K562 (cell line): Measurements from ENCODE around the gene OPRL1. TPM values are rescaled to one million over a fixed set of nuclear protein-coding genes. Genes with fewer than 3 reads are reported as not detected.

Experiments
- ATF3 ChIP-seq, 2 experiments: fragments of 450-650 bp in 1 of 2; sonication (generic) in 1 of 2; formaldehyde crosslinking in 1 of 2; IDR thresholded peaks in 1 of 2; conservative IDR thresholded peaks in 1 of 2; 2 replicates each; pipeline versions ENCODE4 v1.6.1 to v1.8.1; 2016 to 2023; ENCODE audit warnings: mild to moderate bottlenecking in 2 of 2, moderate library complexity in 2 of 2, inconsistent platforms in 1 of 2, missing genetic modification reagents in 1 of 2
- ETV1 ChIP-seq: fragments of 450-650 bp; conservative IDR thresholded peaks from 2 replicates; pipeline ENCODE4 v1.6.1; 2016; ENCODE audit warnings: missing genetic modification characterization, control low read depth, low read depth, missing compliant biosample characterization
- EWSR1 ChIP-seq: fragments of 450-650 bp; IDR thresholded peaks from 2 replicates; pipeline ENCODE4 v1.6.1; 2018; ENCODE audit warnings: borderline replicate concordance, mild to moderate bottlenecking, low read depth, moderate library complexity; ENCODE audit not compliant: partially characterized antibody
- FIP1L1 ChIP-seq: fragments of 200-400 bp; formaldehyde crosslinking; IDR thresholded peaks from 2 replicates; pipeline ENCODE4 v1.6.1; 2018; ENCODE audit warnings: mild to moderate bottlenecking, low read depth, low read length; ENCODE audit not compliant: poor library complexity, severe bottlenecking
- OTX1 ChIP-seq: fragments of 450-650 bp; formaldehyde crosslinking; IDR thresholded peaks from 2 replicates; pipeline ENCODE4 v1.4.0; 2022; ENCODE audit warnings: mild to moderate bottlenecking
- RB1 ChIP-seq: fragments of 450-650 bp; IDR thresholded peaks from 2 replicates; pipeline ENCODE4 v1.6.1; 2017; ENCODE audit warnings: low read depth, mild to moderate bottlenecking
- RBBP5 ChIP-seq: fragments of 200-600 bp; sonication (generic); IDR thresholded peaks from 2 replicates; pipeline ENCODE4 v1.6.1; 2012; ENCODE audit warnings: borderline replicate concordance, mild to moderate bottlenecking, low read length, control low read depth, inconsistent platforms; ENCODE audit not compliant: insufficient read depth, poor library complexity, severe bottlenecking
- SNRNP70 ChIP-seq: fragments of 200-400 bp; formaldehyde crosslinking; optimal IDR thresholded peaks from 2 replicates; pipeline ENCODE3; 2017; ENCODE audit warnings: low read depth, low read length
- TAF15 ChIP-seq: fragments of 200-400 bp; formaldehyde crosslinking; IDR thresholded peaks from 2 replicates; pipeline ENCODE4 v1.6.1; 2017; ENCODE audit warnings: mild to moderate bottlenecking, low read depth, low read length, moderate library complexity
- TFAP4 ChIP-seq: sonication (generic); formaldehyde crosslinking; IDR thresholded peaks from 2 replicates; pipeline ENCODE4 v1.8.0; 2022; ENCODE audit warnings: missing genetic modification reagents, mild to moderate bottlenecking, moderate library complexity, borderline replicate concordance
- TRIM28 ChIP-seq: fragments of 450-650 bp; IDR thresholded peaks from 2 replicates; pipeline ENCODE4 v1.6.1; 2017
- VEZF1 ChIP-seq: fragments of 200-800 bp; sonication (Bioruptor generic); IDR thresholded peaks from 2 replicates; pipeline ENCODE4 v1.6.1; 2017; ENCODE audit warnings: missing genetic modification characterization, missing compliant biosample characterization
- ZNF280A ChIP-seq: fragments of 450-650 bp; IDR thresholded peaks from 2 replicates; pipeline ENCODE4 v1.6.1; 2018; ENCODE audit warnings: mild to moderate bottlenecking, low read depth; ENCODE audit not compliant: partially characterized antibody
- ZNF436 ChIP-seq: fragments of 250-450, 450-650 bp; sonication (Bioruptor Pico); formaldehyde crosslinking; IDR thresholded peaks from 2 replicates; pipeline ENCODE4 v1.7.0; 2020; ENCODE audit warnings: mild to moderate bottlenecking
- ZNF445 ChIP-seq: fragments of 250-450 bp; sonication (Bioruptor Pico); IDR thresholded peaks from 2 replicates; pipeline ENCODE4 v1.4.0; 2020; ENCODE audit warnings: low read depth, mild to moderate bottlenecking, moderate library complexity
- ZNF592 ChIP-seq: fragments of 450-650 bp; IDR thresholded peaks from 2 replicates; pipeline ENCODE4 v1.6.1; 2017; ENCODE audit warnings: antibody characterized with exemption, mild to moderate bottlenecking
- ZNF695 ChIP-seq: fragments of 450-650 bp; formaldehyde crosslinking; IDR thresholded peaks from 2 replicates; pipeline ENCODE4 v1.4.0; 2020; ENCODE audit warnings: mild to moderate bottlenecking, moderate library complexity
- polyA plus RNA-seq, 8 experiments: library from polyadenylated mRNA; depleted of rRNA in 4 of 8; stranded (reverse) in 5 of 8; unstranded in 3 of 8; fragments of >200 nt; fragmentation: Nextera tagmentation in 2 of 8; fragmentation: Illumina TruSeq in 1 of 8; extraction: Ambion mirVana in 2 of 8; extraction: Trizol in 1 of 8; gene quantifications; 2 replicates each; pipeline versions ENCODE4 v1.2.1 to v1.2.3, GENCODE V29; 2011 to 2014; ENCODE audit warnings: inconsistent platforms in 1 of 8, missing spikeins in 1 of 8
- total RNA-seq, 7 experiments: library from RNA; depleted of rRNA in 6 of 7; stranded (reverse); fragments of >200 nt in 6 of 7; fragmentation: Illumina TruSeq in 2 of 7; extraction: Trizol in 2 of 7; gene quantifications; 2 replicates each; pipeline versions ENCODE4 v1.2.1 to v1.2.3, GENCODE V29; 2011 to 2021; ENCODE audit warnings: low replicate concordance in 1 of 7

The OPRL1 gene
- total and polyA plus RNA-seq, 9 of the 15 experiments (the other 6 are each of a cell fraction or from before 2014, with no cell fraction given) = 0.06 to 0.33 (median 0.11) TPM; not detected in 2

GRCh38 chr20:64062596-64063388, 17.1 kb upstream of the OPRL1 start, which contains the start of gene TCEA2 (continued):
- TF ChIP-seq ZNF280A = no peak
- no peak for TF ChIP-seq TRIM28
- no peak for TF ChIP-seq ETV1 (tag)
- no peak for TF ChIP-seq TAF15
- TF ChIP-seq ZNF436 = no peak
- peak; percentile 20 for TF ChIP-seq FIP1L1
- TF ChIP-seq ZNF592 = peak; percentile 97
- peak; percentile 69; the same call in 1 of the 2 replicates for TF ChIP-seq OTX1 (CRISPR knock-in tag)
- no peak; the same call in 1 of the 2 replicates for TF ChIP-seq TFAP4 (CRISPR knock-in tag)
- peak; percentile 83 for TF ChIP-seq RBBP5
- no peak for TF ChIP-seq ATF3 (IDR thresholded peaks at IDR 0.05)
- no peak for TF ChIP-seq ATF3 (CRISPR knock-in tag; conservative IDR thresholded peaks at IDR 0.05)
- no peak for TF ChIP-seq ZNF695 (CRISPR knock-in tag)
- TF ChIP-seq VEZF1 = peak; percentile 86
- no peak for TF ChIP-seq EWSR1
- TF ChIP-seq ZNF445 = 0 out of 2 replicates have a peak, but pooled peaks have one; percentile 17
- TF ChIP-seq RB1 = peak; percentile 87
- no peak for TF ChIP-seq SNRNP70
